AG04450 (cell line): ENCODE data around the gene VAMP8. TPM values are rescaled to one million over a fixed set of nuclear protein-coding genes. Genes with fewer than 3 reads are reported as not detected.

ENCODE experiments used
- CTCF ChIA-PET: fragments of 300-600, 350-600 bp; formaldehyde crosslinking; extraction: SDS; loops from one replicate; lab custom pipeline; 2022; ENCODE audit warnings: antibody characterized with exemption, inconsistent platforms; lab: Charles Lee
- POLR2A ChIA-PET: fragments of 350-600 bp; formaldehyde crosslinking; extraction: SDS; loops from one replicate; lab custom pipeline; 2021; ENCODE audit warnings: antibody characterized with exemption, inconsistent platforms; lab: Yijun Ruan, JAX
- DNase-seq: peaks from one replicate; pipeline ENCODE4 v3.0.0-alpha.2; 2011; ENCODE audit warnings: low read depth, low spot score
- H3K27ac ChIP-seq: one replicate; pipeline ENCODE4 v1.5.1; 2012; ENCODE audit warnings: low read depth, low read length, control low read depth
- H3K27me3 ChIP-seq: one replicate; pipeline ENCODE4 v1.6.0; 2012; ENCODE audit warnings: low read length; ENCODE audit not compliant: control insufficient read depth, insufficient read depth
- H3K4me3 ChIP-seq: 2 replicates; pipeline ENCODE4 v1.5.1; 2011; ENCODE audit warnings: mild to moderate bottlenecking, low read depth, low read length, control low read depth
- H3K9me3 ChIP-seq: 2 replicates; pipeline ENCODE4 v1.5.1; 2012; ENCODE audit warnings: low read length; ENCODE audit not compliant: control insufficient read depth, insufficient read depth
- polyA plus RNA-seq: library from polyadenylated mRNA; depleted of rRNA; stranded (reverse); fragments of >200 nt; gene quantifications from 2 replicates; pipeline ENCODE4 v1.2.3, GENCODE V29; 2011
- TF ChIP-seq, protein P1 (sequence below): IDR thresholded peaks from 2 replicates; pipeline ENCODE4 v1.5.1; 2011; ENCODE audit warnings: low read depth, low read length, control low read depth, inconsistent platforms

Gene VAMP8
- polyA plus RNA-seq, 1 experiment: 3.6 TPM

DNA sequence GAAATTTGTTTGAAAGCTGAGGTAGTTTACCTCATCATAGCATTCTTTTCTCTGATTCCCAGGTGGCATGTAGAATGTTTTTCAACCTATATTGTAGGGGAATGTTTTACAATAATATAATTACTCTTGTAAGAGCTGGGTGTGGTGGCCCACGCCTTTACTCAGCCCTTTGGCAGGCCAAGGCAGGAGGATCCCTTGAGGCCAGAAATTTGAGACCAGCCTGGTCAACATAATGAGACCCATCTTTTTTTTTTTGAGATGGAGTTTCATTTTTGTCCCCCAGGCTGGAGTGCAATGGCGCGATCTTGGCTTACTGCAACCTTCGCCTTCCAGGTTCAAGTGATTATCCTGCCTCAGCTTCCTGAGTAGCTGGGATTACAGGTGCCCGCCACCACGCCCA, 42.2 kb downstream of the VAMP8 start:
- Histone ChIP-seq H3K27me3 (no peaks in the 10 kb centered on the region), H3K27ac (no peak overlapping the region), H3K4me3 (no peak overlapping the region), H3K9me3 (no peaks in the 10 kb centered on the region)
- TF ChIP-seq, protein P1, sequence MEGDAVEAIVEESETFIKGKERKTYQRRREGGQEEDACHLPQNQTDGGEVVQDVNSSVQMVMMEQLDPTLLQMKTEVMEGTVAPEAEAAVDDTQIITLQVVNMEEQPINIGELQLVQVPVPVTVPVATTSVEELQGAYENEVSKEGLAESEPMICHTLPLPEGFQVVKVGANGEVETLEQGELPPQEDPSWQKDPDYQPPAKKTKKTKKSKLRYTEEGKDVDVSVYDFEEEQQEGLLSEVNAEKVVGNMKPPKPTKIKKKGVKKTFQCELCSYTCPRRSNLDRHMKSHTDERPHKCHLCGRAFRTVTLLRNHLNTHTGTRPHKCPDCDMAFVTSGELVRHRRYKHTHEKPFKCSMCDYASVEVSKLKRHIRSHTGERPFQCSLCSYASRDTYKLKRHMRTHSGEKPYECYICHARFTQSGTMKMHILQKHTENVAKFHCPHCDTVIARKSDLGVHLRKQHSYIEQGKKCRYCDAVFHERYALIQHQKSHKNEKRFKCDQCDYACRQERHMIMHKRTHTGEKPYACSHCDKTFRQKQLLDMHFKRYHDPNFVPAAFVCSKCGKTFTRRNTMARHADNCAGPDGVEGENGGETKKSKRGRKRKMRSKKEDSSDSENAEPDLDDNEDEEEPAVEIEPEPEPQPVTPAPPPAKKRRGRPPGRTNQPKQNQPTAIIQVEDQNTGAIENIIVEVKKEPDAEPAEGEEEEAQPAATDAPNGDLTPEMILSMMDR: no peak
- POLR2A ChIA-PET: interaction anchor here (0.5 kb wide), 1 partner anchor 14 kb away, joined by 5 read pairs; no protein-coding TSS in a partner anchor
- CTCF ChIA-PET: interaction anchor here (4.7 kb wide), 1 partner anchor 17 kb away, joined by 49 read pairs; no protein-coding TSS in a partner anchor
- DNase-seq: no peak

DNA sequence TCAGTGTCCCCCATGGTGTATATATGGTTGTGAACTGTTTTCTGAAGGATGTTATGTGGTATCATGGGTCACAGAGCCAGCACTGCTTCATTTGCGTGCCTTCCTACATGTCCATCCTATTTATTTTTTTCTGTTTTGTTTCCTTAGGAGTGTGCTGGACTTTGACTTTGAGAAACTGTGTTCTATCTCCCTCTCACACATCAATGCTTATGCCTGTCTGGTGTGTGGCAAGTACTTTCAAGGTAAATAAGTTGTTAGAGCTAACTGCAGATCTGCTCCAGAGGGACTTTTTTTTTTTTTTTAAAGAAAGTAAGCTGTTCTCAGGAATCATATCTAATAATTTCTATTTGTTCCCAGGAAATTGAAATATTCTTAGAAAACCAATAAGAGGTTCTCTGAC, 44.0 kb downstream of the VAMP8 start:
- TF ChIP-seq, protein P1: no peak
- H3K9me3 ChIP-seq: no peaks in the 10 kb centered on the region
- ChIA-PET CTCF (interaction anchor here (1.5 to 4.7 kb wide), 2 partner anchors 15 to 27 kb away, joined by 3 to 49 read pairs; no protein-coding TSS in a partner anchor), POLR2A (interaction anchor here (0.6 to 0.7 kb wide), 2 partner anchors 10 to 151 kb away, joined by 3 read pairs; partner anchors contain the start of gene C2orf68)
- H3K27me3 ChIP-seq: no peaks in the 10 kb centered on the region
- H3K27ac ChIP-seq: no peak overlapping the region
- H3K4me3 ChIP-seq: no peak overlapping the region
- DNase-seq: no peak

DNA sequence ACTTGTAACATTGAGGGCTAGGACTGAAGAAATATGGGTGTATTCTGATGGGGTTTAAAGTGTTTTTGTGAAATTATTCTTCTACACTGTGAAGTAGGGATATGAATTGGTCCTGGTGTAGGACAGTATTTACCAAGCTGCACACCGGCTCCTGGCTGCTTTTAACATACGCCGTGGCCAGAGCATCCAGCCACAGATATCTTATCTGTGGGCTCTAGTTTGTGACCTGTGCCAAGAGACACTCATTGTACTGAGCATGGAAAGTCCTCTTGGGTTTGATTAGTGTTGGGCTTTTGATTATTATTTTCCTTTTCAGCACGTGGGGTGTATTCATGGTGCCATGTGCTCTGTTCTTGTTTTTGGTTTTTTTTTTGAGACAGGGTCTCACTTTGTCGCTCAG, 46.6 kb downstream of the VAMP8 start:
- CTCF ChIA-PET: interaction anchor here (0.7 kb wide), 1 partner anchor 103 kb away, joined by 3 read pairs; no protein-coding TSS in a partner anchor
- TF ChIP-seq, protein P1: no peak

DNA sequence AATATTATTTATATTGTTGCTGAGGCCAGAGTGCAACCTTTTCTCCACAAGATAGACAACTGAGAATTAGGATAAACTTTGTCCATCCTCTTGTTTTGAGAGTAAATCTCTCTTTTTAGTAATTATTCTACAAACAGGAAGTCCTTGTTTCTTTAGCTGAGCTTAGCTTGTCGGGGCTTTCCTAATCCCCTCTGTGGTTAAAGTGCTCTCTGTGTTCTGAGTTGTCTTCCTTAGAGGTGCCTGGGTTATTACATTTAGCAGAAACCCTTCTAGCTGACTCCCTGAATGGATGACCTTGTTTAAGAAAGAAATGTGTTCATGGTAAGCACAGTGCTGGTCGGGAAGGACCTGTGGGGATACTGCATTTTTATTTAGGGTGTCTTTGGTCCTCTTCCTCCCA, 51.3 kb downstream of the VAMP8 start:
- H3K4me3 ChIP-seq: no peak overlapping the region
- no peaks in the 10 kb centered on the region for H3K9me3 ChIP-seq
- no peak overlapping the region for H3K27ac ChIP-seq
- ChIA-PET CTCF (interaction anchor here (1.4 to 3.1 kb wide), 2 partner anchors 8 to 79 kb away, joined by 3 to 20 read pairs; no protein-coding TSS in a partner anchor), POLR2A (interaction anchor here (0.7 to 0.9 kb wide), 2 partner anchors 12 to 27 kb away, joined by 3 to 9 read pairs; partner anchors contain the start of gene USP39)
- TF ChIP-seq, protein P1: no peak
- no peak for DNase-seq
- H3K27me3 ChIP-seq: no peaks in the 10 kb centered on the region

More for the DNA sequence above, 46.6 kb downstream of the VAMP8 start:
- POLR2A ChIA-PET: no interaction called here
- H3K27ac ChIP-seq: no peak overlapping the region
- no peaks in the 10 kb centered on the region for H3K27me3 ChIP-seq
- H3K9me3 ChIP-seq: no peaks in the 10 kb centered on the region
- no peak overlapping the region for H3K4me3 ChIP-seq
- no peak for DNase-seq

DNA sequence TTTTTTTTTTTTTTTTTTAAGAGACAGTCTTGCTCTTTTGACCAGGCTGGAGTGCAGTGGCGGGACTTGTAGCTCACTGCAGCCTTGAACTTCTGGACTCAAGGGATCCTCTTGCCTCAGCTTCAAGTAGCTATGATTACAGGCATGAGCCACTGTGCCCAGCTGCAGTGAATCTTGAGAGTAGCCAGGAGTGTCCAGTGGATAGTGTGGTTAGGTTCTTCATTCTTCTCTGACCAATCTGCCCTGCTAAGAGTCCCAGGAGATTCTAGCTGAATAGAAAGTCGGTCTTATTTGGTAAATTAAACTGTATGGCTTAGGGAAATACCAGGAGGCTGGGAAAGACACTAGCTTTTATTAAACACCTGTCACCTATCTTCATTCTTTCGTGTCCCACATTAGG, 53.9 kb downstream of the VAMP8 start:
- POLR2A ChIA-PET: interaction anchor here (0.7 kb wide), 1 partner anchor 213 kb away, joined by 11 read pairs; the partner anchor contains the start of gene SH2D6
- no peaks in the 10 kb centered on the region for H3K9me3 ChIP-seq
- H3K27ac ChIP-seq: no peak overlapping the region
- no peaks in the 10 kb centered on the region for H3K27me3 ChIP-seq
- H3K4me3 ChIP-seq: no peak overlapping the region
- CTCF ChIA-PET: interaction anchor here (0.6 to 1.3 kb wide), 2 partner anchors 17 kb away, joined by 3 to 6 read pairs; no protein-coding TSS in a partner anchor
- no peak for DNase-seq
- TF ChIP-seq, protein P1: no peak
